ENCODE results near the gene IGSF5. TPM values are rescaled to one million over a fixed set of nuclear protein-coding genes. Genes with fewer than 3 reads are reported as not detected.
"Not testable (repeated sequence)": the region's sequence is repeated elsewhere in the genome, so short reads cannot be mapped to it uniquely, and the experiment has no call there.

The IGSF5 gene
- total RNA-seq, 1 experiment from 2014 or later = 0.41 TPM

DNA sequence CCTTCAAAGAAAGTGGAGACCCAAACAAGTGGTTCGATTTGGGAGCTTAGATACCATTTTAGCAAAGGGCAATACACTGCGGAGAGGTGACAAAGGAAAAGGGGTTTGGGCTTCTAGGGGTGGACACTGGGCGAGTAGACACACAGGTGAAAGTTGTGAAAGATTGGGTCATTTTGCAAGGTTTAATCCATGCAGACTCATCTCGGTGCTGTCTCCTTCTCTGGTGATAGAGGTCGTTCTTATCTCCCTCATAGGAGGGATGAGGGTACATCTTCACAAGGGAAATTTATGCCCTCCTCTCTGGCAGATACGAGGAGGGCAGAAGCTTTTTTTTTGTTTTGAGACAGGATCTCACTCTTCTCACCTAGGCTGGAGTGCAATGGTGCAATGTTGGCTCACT is 6.4 kb upstream of the IGSF5 start:
- no peak for DNase-seq (ENCODE audit: low spot score)

DNA sequence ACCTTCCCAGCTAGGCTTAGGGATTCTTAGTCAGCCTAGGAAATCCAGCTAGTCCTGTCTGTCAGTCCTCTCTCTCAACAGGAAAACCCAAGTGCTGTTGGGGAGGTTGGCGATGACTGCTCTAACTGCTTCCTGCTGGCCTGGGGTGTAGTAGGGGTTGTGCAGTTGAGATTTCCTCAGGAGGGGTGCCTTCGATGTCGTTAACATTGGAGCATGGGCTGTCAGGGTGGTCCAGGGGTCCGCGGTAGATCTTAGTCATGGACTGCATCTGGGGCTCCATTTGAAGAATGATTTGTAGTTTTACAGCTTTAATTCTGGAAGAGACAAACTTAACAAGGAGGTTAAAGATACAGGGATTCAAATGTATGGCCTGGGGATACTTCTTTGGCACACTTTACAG is 5.5 kb upstream of the IGSF5 start:
- DNase-seq (ENCODE audit: low spot score) = not testable (repeated sequence)

DNA sequence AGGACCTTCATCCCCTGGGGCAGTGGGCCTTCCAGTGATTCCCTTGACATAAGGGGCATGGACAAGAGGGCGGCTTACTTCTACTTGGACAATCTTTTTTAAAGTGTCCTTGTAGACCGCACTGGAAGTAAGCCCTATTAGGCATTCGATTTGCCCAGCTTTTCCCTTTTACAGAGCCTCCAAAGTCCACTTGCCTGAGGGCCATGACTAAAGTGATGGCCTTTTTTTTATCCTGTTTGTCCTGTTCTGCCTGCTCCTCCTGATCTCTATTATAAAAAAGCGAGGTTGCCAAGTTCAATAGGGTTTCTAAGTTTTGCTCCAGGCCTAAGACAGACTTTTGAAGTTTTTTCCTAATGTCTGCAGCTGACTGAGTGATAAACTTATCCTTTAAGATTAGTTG is 2.4 kb upstream of the IGSF5 start:
- not testable (repeated sequence) for DNase-seq (ENCODE audit: low spot score)

DNA sequence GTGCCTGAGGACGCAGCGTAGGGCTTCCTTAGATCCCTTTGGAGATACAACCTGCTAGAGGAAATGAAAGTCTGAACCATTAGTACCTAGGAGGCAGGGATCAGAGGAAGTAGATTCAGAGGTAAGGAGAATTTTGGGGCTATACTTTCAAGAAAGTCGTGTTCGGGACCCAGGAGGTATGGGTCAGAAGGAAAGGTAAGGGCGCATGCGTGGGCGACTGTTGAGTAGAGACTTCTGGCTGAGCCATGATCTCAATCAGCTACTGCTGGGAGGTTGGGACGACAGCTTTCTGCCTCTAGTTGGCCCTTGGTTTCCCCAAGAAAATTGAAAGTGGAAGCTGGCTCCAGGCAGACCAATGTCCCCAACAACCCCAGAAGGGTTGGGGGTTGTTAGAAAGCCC is 349 bp downstream of the IGSF5 start:
- not testable (repeated sequence) for DNase-seq (ENCODE audit: low spot score)

DNA sequence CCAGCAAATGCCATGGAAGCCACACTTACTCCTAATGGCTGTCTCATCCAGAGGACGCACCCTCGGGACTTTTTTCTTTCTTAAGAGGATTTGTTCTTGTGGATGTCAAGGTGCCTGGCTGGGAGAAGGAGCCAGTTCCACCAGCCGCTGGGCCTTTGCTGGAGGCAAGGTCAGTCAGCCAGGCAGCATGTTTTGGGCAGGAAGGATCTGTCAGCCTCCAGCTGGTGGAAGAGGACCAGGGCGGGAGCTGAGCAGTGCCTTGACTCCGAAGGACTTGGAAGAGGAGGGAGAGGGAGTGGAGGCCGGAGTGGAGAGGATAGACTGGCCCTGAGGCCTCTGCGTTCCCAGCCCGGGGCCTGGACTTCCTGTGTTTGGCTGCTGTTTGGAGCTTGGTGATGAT is 5.7 kb downstream of the IGSF5 start:
- DNase-seq (ENCODE audit: low spot score) = no peak

DNA sequence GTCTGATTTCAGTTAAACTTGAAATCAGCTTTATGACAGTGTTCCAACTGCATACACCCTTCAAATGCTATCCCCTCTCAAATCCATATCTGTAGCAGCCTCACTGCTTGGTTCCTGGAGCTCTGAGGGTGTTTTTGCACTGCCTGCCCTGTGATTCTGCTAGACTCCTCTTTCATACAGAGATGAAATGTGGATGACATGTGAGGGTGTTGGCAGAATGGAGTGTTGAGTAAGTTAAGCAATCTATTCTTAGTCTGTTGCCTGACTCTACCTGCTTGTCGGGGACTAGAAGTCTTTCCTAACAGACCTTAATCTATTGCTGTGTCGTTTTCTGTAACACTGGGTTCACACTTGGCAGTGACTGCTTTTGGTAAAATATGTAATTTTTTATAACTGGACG is 9.8 kb downstream of the IGSF5 start:
- DNase-seq (ENCODE audit: low spot score) = no peak

DNA sequence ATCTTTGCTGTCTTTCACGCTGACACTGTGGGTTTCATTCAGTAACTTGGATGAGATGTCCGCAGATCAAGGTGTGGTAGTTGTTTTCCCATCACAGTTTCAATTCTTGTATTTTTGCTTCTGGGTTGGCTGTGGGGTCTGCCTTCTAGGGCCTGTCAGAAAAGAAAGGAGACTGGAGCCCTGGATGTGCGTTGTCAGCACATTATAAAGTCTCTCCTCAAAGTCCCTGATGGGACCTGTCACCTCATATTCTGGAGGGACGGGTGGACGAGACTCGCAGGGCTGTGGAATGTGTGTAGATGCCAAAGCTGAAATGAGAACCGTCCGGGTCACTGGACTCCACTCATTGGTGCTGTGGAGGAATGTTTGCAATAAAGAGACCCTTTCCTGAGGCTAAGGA is 11.3 kb downstream of the IGSF5 start:
- no peak for DNase-seq (ENCODE audit: low spot score)

DNA sequence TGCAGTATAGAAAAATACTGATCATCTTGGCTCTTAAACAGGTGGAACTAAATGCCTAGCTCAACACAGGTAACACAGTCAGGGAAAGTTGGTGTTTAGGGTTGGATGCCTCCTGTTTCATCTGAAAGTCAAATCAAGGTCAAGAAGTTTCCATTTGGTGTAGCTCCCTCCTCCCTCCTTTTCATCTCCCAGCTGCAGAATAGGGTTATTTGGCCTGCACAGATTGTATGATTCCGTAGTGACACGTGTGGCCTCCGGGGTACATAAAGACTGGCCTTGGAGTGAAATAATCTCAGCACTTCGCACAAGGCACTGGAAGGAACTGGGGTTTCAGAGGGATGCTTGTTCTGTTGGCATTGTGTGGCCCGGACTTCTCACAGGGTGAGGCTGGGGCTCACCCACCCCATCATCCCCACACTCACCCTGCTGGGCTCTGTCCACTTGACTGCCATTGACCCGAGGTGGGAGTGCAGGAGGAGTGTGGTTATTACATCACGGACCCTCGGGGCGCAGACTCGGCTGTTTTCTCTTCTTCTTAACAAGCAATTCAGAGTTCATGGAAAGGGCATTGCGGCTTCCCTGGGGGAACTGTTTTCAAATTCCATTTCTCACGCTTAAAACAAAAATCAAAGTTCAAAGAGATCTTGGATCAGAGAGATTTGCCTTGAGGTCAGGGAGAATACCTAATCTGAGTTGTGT is 18.4 kb downstream of the IGSF5 start:
- DNase-seq (ENCODE audit: low spot score) = no peak

DNA sequence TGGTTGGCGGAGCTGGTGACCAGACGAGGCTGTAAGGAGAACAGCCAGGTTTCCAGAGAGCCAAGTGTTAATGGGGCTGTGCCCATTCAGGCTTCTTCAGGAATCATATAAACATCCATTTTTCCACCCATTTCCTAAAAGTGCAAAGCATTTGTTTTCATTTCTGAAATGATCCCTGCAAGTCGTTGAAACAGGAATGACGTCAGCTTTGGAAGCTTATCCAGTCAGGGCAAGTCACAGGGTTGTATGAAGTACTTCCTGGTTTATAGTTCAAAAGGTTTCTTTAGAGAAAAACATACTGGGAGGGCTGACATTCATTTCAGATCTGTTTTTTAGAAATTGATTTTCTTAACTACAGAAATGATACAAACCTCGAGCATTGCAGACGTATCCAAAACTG is 29.2 kb downstream of the IGSF5 start:
- DNase-seq (ENCODE audit: low spot score) = no peak

DNA sequence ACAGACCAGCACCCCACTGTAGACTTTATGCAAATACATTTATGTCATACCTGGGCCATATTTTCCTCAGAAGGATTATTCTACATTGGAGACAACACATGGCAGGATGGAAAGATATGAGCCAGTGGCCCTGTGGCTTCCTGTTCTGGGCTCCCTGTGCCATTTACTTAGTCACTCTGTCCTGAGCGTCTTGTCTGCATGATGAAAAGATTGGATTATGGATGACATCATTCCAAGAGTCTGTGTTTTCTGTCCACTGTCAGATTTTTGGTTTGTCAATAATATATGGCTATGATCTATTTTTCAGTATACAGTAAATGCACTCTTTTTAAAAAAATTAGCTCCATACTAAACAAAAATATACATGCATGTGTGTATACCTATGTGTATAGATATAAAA is 30.8 kb downstream of the IGSF5 start:
- no peak for DNase-seq (ENCODE audit: low spot score)

DNA sequence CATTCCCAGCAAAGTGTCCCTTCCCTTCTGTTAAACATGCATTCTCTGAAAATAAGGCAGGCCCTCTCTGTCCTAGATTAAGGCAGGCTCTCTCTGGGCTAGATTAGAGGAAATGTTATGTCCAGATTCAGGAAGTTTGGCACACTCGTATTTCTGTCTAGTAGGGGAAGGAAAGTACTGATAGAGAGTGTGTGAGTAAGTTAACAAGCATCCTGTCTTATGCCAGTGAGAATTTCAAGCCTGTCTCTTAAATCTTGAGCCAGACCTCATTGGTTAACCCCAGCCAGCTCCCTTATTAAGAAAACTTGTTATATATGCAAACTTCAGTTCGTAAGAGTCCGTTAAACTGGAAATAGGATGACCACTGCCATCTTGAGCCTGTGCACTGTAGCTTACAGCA is 31.6 kb downstream of the IGSF5 start:
- DNase-seq (ENCODE audit: low spot score) = no peak

DNA sequence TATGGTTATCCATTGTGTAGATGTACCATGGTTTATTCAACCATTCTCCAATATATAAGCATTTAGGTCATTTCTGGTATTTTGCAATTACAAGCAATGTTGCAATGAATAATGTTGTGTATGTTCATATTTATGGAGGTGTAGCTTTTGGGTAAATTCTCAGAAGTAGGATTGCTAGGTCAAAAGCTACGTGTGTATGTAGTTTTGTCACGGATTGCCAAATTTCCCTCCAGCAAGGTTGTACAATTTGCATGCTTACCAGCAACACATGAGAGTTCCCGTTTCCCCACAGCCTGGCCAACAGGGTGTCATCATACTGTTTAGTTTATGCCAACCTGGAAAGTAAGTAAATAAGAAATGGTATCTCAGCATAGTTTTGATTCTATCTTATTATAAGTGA is 36.3 kb downstream of the IGSF5 start:
- DNase-seq (ENCODE audit: low spot score) = no peak

DNA sequence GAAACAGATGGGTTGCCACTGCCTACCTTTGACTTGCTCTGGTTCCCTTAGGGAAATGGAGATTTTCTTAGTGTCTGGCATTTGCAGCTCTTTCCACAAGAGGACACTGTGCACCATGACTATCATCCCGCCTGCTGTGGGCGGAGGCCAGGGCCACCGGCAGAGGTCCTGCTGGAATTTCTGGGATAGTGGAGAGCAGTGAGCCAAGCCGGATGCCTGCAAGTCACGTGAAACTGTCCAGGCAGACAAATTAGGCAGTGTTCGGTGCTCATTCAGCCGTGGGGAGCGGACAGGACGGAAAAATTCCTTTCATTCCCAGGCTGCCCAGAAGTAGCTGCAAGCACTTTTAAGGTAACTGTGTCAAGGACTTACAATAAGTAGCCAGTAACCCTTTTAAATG is 43.4 kb downstream of the IGSF5 start:
- DNase-seq (ENCODE audit: low spot score) = peak; percentile 67

DNA sequence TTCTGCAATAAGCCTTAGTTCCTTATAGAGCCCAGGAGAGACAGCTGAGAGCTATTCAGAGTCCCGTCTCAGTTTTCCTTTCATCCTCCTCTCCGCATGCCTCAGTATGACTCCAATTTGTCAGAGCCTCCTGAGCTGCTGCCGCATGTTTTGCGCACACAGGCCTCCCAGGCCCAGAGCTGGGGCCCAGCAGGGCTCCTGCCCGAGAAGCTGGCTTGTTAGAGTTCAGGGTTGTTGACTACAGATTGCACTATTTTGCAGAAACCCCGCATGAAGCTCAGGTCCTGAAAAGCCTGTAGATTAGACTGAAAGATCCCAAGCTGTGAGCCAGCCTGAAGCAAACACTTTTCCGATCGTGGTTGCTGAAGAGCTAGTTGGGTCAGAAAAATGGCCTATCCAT is 51.5 kb downstream of the IGSF5 start:
- no peak for DNase-seq (ENCODE audit: low spot score)

DNA sequence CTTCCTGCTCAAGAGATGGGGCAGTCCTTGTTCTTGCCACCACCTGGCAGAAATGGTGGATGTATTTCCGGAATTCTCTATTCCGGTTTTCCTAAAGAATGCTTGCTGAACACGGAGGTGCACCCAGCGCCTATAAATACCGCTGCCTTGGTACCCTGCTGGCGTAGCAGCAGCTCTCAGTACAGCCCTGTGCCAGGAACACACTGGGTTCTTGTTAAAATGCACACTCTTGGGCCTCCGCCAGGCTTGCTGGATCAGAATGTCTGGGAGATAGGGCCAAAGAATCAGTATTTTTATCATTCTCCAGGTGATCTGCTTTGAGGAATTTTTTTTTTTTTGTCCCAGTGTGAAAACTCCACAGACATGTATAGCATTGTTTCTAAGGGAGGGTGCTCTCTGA is 54.2 kb downstream of the IGSF5 start:
- DNase-seq (ENCODE audit: low spot score) = no peak

DNA sequence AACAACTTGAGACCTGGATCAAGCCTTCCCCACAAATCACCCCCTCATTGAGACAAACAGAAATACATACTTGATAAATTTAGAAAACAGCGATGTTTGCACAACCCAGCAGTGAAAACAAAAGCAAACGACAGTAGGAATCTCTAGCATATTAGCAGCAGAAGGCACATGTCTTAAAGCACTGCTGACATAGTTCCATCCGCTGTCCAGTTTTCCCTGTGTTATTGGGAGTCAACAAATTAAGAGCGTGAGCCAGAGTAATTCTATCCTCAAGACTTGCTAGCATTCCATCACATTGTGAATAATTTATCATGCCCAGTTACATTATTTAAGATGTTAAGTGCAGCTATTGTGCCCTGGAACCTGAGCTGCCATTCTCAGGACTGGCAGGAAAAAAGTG is 55.3 kb downstream of the IGSF5 start:
- DNase-seq (ENCODE audit: low spot score) = no peak

DNA sequence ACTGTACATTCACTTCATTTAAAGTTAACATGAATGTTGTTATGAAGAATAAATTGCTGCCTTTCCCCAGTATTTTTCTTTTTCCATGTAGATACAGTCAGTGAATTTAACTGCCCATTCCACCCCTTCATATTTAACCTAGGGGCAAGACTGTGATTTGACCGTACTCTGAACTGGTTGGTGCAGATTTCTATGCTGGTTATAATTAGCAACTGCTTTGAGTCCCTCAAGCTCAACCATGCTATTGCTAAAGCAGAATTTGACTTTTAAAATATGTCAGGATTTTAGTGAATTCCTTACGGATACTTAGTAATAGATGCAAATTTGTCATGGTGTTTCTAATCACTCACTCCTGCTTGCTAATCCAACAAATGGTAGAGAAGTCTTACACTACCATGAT is 57.2 kb downstream of the IGSF5 start:
- no peak for DNase-seq (ENCODE audit: low spot score)

DNA sequence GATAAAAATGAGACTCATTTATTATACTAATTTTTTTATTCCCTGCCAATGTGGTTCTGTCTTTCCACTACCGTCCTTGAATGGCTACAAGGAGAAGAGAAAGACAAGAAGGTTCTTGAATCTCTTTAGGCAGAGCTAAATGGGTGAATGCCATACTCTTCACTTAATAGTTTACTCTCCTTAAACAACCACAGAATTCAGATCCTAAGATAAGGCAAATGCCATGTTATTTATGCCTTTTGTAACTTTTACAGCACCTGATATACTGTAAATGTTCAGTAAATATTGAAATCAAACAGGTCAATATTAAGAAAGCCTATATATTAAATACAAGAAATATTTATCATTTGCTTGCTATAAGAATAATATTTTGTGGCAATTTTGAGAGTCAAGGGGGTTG is 58.4 kb downstream of the IGSF5 start:
- DNase-seq (ENCODE audit: low spot score) = no peak

DNA sequence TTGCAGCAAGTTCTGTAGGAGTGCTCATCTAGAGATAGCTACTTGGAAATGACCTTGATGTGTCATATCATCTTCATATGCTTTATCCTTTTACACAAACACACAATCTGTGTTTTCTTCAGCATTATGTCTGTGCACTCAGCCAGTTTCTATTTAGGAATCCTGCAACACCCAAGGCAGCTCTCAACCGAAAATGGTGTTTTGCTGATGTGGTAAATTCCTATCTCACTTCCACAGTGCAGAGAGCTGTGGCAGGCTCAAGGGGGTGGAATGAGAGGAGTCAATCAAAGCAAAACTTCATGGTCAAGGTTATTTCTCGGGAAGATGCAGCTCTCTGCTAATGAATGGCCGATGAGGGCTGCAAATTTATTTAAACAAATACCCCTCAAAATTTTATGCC is 59.3 kb downstream of the IGSF5 start:
- no peak for DNase-seq (ENCODE audit: low spot score)

DNA sequence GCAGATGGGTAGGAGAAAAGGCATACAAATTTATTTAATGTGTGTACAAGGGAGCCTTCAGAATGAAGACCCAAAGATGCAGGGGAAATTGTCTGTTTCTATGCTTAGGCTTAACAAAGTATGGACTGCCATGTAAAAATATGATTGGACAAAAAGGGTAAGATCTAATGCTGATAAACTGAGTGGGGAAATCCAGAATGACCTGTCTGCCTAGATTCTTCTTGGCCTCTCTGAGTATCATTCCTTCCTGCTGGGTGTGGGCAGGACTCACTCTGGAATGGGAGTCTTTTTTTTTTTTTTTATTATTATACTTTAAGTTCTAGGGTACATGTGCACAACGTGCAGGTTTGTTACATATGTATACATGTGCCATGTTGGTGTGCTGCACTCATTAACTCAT is 61.0 kb downstream of the IGSF5 start:
- no peak for DNase-seq (ENCODE audit: low spot score)

DNA sequence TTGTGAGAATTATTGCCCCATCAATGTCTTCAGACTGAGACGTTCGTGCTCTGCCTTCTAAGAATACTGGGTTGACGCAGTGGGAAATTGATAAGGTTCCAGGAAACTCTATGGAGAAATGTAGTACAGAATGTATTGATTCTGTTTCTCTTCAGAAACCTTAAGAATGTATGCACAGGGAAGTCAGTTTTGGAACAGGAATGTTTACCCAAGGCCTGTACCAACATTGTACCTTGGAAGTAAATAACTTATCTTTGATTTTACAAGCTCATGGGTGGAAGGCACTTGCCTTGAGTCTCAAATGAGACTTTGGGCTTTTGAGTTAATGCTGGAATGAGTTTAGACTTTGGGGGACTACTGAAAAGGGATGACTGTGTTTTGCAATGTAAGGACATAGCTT is 62.8 kb downstream of the IGSF5 start:
- no peak for DNase-seq (ENCODE audit: low spot score)

DNA sequence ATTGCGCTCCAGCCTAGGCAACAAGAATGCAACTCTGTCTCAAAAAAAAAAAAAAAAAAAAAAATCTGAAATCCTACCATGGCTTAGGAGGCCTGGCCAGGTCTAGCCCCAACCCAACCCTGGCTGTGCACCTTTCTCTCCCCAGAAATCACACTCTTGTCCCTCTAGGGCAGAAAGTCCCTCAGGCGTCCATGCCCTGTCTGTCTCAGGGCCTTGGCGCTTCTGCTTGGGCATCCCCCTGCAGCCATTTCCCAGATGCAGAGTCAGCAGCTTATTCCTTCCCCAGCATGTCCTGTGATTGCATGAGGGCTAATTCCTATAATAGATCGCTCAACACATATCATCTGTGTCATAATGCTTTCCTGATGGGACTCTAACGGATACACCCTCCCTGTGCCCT is 65.0 kb downstream of the IGSF5 start:
- no peak for DNase-seq (ENCODE audit: low spot score)

DNA sequence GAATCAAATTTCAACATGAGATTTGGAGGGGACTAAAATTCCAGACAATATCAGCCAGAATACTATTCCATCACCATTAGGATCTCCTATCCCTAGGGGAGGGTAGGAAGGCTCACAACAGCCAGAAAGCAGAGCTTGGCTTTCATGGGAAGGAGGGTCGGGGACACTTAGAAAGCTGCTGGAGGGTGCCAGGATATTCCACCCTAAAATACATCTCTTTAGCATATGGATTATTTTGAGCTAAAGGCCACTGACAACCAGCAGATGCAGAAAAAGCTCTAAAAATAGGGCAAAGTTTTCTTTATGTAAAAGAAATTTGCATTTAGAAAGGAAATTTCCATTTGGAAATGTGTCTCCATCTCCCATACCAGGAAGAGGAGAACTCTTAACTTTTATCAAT is 68.0 kb downstream of the IGSF5 start:
- no peak for DNase-seq (ENCODE audit: low spot score)

DNA sequence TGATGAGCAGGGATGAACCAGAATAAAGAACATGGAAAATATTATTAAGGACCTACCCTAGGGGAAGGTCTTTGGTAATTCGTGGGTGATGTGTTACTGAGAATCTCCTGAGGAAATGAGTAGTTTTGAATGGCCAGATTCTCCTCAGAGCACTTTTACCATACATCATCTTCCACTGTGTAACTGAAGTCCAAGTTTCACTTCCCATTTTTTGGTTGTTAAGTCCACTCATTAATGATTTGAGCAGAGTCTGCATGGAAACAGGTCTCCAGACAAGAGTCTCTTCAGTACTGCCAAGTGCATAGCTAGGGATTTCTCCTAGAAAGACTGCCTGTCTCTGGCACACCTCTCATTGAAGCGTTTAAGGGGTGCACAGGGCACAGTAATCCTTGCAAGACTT is 73.6 kb downstream of the IGSF5 start:
- no peak for DNase-seq (ENCODE audit: low spot score)

All from HT-29 (cell line).